ENCODE measurements around the gene THAP7. TPM values are rescaled to one million over a fixed set of nuclear protein-coding genes. Genes with fewer than 3 reads are reported as not detected.

Gene THAP7
- total RNA-seq, 4 donors from 2014 or later, result 33.9 to 57.0 (median 37.4) TPM

- 79% methylated on average over 4 of the region's 4 CpGs for WGBS
- no peak for DNase-seq (ENCODE audit: low spot score in 2 of 2)
- no peak overlapping the region for H3K27ac ChIP-seq
These were observed 1.9 kb upstream of the THAP7 start for GRCh38 chr22:21003782-21004181.

GRCh38 chr22:21000987-21001600 lies 824 bp downstream of the THAP7 start:
- Histone ChIP-seq H3K27ac (peak overlapping the region; percentile 98), H3K36me3 (peaks cover 37% of the 10 kb centered on the region), H3K4me1 (peaks cover 39% of the 10 kb centered on the region), H3K27me3 (no peaks in the 10 kb centered on the region), H3K4me3 (peak overlapping the region; percentile 58), H3K9me3 (no peaks in the 10 kb centered on the region)
- no peak for DNase-seq (ENCODE audit: low spot score in 2 of 2)
- WGBS, result 0% methylated on average over 3 of the region's 26 CpGs
- TF ChIP-seq POLR2A (IDR thresholded peaks at IDR 0.05) (no peak), CTCF (IDR thresholded peaks at IDR 0.05) (no peak), EP300 (IDR thresholded peaks at IDR 0.05) (no peak), POLR2AphosphoS5 (IDR thresholded peaks at IDR 0.05) (no peak)

More at GRCh38 chr22:21003782-21004181, 1.9 kb upstream of the THAP7 start:
- Histone ChIP-seq H3K4me1 (peaks cover 39% of the 10 kb centered on the region), H3K4me3 (no peak overlapping the region), H3K9me3 (no peaks in the 10 kb centered on the region), H3K36me3 (peaks cover 13% of the 10 kb centered on the region), H3K27me3 (no peaks in the 10 kb centered on the region)
- no peak for TF ChIP-seq POLR2A (IDR thresholded peaks at IDR 0.05)
- TF ChIP-seq CTCF (IDR thresholded peaks at IDR 0.05), result no peak
- TF ChIP-seq POLR2AphosphoS5 (IDR thresholded peaks at IDR 0.05), result no peak
- no peak for TF ChIP-seq EP300 (IDR thresholded peaks at IDR 0.05)

- DNase-seq (ENCODE audit: low spot score in 2 of 2), result no peak
- TF ChIP-seq EP300 (IDR thresholded peaks at IDR 0.05) (no peak), POLR2AphosphoS5 (IDR thresholded peaks at IDR 0.05) (no peak), CTCF (IDR thresholded peaks at IDR 0.05) (no peak), POLR2A (IDR thresholded peaks at IDR 0.05) (no peak)
- Histone ChIP-seq H3K4me1 (peaks cover 39% of the 10 kb centered on the region), H3K27ac (peak overlapping the region; percentile 98), H3K27me3 (no peaks in the 10 kb centered on the region), H3K4me3 (peak overlapping the region; percentile 58), H3K36me3 (peaks cover 44% of the 10 kb centered on the region), H3K9me3 (no peaks in the 10 kb centered on the region)
- 64% methylated on average over 9 of the region's 22 CpGs for WGBS
These were observed 1.5 kb downstream of the THAP7 start for GRCh38 chr22:21000207-21000986.

GRCh38 chr22:20999350-21000206 lies 2.3 kb downstream of the THAP7 start:
- H3K36me3 ChIP-seq, result peaks cover 52% of the 10 kb centered on the region
- DNase-seq (ENCODE audit: low spot score in 2 of 2), result no peak
- TF ChIP-seq POLR2A (IDR thresholded peaks at IDR 0.05), result no peak
- no peak for TF ChIP-seq EP300 (IDR thresholded peaks at IDR 0.05)
- TF ChIP-seq CTCF (IDR thresholded peaks at IDR 0.05), result no peak
- TF ChIP-seq POLR2AphosphoS5 (IDR thresholded peaks at IDR 0.05), result no peak
- no peaks in the 10 kb centered on the region for H3K27me3 ChIP-seq
- 90% methylated on average over 15 of the region's 27 CpGs for WGBS
- peak overlapping the region; percentile 58 for H3K4me3 ChIP-seq
- no peaks in the 10 kb centered on the region for H3K9me3 ChIP-seq
- H3K4me1 ChIP-seq, result peaks cover 39% of the 10 kb centered on the region
- H3K27ac ChIP-seq, result no peak overlapping the region

All from suprapubic skin (tissue), 4 donors.